ENCODE data around the gene OSTN.

OSTN gene

DNA sequence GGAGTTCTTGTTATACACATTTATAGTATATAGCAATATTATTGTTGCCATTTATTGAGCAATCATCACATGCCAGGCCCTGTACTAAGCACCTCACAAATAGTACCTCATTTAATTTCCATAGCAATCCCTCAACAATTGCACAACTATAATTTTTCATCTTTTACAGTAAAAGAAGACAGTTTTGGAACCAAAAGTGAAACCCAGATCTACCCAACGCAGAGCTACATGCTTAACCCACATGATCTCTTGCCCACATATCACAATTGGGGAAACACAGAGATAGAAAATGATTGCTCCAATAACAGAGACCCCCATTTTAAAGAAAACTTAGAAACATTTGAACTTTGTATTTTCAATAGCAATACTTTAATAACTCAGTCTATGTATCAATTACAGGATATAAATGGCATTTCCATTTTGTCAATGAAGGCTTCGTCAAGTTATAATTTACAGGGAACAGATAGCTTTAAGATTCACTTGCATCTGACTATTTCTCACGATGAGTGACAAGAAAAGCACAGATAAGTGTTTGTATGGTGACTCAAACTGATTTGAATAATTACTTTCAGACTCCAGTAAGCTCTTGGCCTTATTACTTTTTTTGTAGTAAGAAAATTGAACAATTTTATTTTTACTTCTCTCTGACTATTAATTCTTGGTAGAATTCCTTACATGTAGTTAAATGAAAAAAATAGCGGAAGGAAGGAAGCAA is 91.4 kb downstream of the OSTN start:
- H3K36me3 ChIP-seq (ENCODE audit: insufficient read depth, low read length) = no peaks in the 10 kb centered on the region
- H2AFZ ChIP-seq (ENCODE audit: low read depth, low read length) = no peak overlapping the region
- H3K4me1 ChIP-seq (ENCODE audit: insufficient read depth, low read length) = no peaks in the 10 kb centered on the region
- no peak overlapping the region for H3K4me3 ChIP-seq (ENCODE audit: low read length)
- no peaks in the 10 kb centered on the region for H3K9me3 ChIP-seq (ENCODE audit: low read length)
- H3K27me3 ChIP-seq (ENCODE audit: insufficient read depth, low read length) = no peaks in the 10 kb centered on the region

DNA sequence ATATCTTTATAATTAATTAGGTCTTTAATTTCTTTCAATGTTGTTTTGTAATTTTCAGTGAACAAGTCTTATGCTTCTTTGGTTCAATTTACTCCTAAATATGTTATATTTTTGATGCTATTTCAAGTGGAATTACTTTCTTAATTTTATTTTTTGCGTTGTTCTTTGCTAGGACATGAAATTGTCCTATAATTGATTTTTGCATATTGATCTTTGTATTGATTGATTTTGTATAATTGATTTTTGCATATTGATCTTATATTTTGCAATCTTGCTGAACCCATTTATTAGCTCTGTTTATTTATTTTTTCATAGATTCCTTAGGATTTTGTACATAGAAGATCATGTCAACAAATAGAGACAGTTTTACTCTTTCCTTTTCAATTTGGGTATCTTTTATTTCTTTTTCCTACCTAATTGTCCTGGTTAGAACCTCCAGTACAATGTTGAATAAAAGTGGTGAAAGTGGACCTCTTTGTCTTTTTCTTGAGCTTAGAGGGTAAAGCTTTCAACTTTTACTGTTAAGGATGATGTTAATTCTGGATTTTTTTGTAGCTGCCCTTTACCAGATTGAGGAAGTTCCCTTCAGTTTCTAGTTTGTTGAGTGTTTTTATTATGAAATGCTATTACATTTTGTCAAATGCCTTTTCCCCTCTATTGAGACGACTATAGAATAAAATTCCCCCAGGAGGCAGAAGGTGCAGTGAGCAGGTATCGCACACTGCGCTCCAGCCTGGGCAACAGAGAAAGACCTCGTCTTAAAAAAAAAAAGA is 93.4 kb downstream of the OSTN start:
- Histone ChIP-seq H3K4me1 (ENCODE audit: insufficient read depth, low read length) (no peaks in the 10 kb centered on the region), H3K9me3 (ENCODE audit: low read length) (no peaks in the 10 kb centered on the region), H3K4me3 (ENCODE audit: low read length) (no peak overlapping the region), H3K36me3 (ENCODE audit: insufficient read depth, low read length) (no peaks in the 10 kb centered on the region), H3K27me3 (ENCODE audit: insufficient read depth, low read length) (no peaks in the 10 kb centered on the region), H2AFZ (ENCODE audit: low read depth, low read length) (no peak overlapping the region)

DNA sequence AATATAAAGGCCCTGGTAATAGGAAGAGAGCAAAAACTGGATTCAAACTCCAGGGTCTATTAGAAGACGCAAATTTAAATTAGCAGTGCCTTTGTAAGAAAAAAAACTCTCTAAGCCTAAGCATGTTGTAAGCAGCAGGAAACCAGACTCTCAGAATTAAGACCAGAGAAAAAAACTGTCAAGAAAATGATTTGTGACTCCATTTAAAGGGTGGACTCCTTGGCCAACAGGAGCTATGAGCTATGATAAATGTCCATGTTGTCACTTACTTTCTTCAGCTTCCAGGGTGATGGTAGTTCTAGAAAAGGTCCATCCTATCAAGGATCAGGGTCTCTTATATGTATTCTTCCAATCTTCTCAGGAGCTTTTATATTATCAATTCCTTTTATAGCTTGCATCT is 95.2 kb downstream of the OSTN start:
- Histone ChIP-seq H3K9me3 (ENCODE audit: low read length) (no peaks in the 10 kb centered on the region), H3K4me1 (ENCODE audit: insufficient read depth, low read length) (no peaks in the 10 kb centered on the region), H3K4me3 (ENCODE audit: low read length) (no peak overlapping the region)

DNA sequence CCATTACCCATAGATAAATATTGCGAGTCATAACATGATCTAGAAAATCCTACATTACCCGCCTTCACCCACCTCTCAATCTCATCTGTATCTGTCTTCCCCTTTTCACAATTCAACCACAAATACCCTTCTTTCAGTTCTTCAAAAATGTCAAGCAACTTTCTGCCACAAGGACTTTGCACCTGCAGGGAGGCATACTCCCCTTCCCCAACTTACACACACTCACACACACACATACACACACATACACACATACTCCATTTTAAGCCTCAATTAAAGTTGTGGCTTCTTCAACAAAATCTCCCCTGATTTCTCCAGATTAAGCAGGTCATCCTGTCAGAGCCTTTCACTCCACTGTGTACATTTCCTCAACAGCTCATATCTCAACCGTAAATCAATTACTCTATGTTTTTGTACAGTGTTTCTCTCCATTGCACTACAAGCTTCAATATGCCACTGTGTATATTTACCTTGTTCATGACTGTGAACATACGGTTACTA is 97.0 kb downstream of the OSTN start:
- no peaks in the 10 kb centered on the region for H3K27me3 ChIP-seq (ENCODE audit: insufficient read depth, low read length)

More for the DNA sequence above, 95.2 kb downstream of the OSTN start:
- Histone ChIP-seq H3K36me3 (ENCODE audit: insufficient read depth, low read length) (no peaks in the 10 kb centered on the region), H2AFZ (ENCODE audit: low read depth, low read length) (no peak overlapping the region), H3K27me3 (ENCODE audit: insufficient read depth, low read length) (no peaks in the 10 kb centered on the region)

DNA sequence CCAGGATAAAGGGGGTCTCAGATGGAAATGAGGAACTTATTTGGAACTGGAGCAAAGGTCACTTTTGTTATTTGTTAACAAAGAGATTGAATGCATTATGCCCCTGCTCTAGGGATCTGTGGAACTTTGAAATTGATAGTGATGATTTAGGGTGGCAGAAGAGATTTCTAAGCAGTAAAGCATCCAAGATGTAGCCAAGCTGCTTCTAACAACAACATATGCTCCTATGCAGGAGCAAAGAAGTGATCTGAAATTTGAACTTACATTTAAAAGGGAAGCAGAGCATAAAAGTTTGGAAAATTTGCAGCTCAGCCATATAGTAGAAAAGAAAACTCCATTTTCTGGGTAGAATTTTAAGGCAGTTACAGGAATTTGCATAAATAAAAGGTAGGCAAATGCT is 99.8 kb downstream of the OSTN start:
- Histone ChIP-seq H3K4me3 (ENCODE audit: low read length) (no peak overlapping the region), H3K27me3 (ENCODE audit: insufficient read depth, low read length) (no peaks in the 10 kb centered on the region), H3K9me3 (ENCODE audit: low read length) (no peaks in the 10 kb centered on the region), H3K4me1 (ENCODE audit: insufficient read depth, low read length) (peaks cover 11% of the 10 kb centered on the region), H2AFZ (ENCODE audit: low read depth, low read length) (no peak overlapping the region), H3K36me3 (ENCODE audit: insufficient read depth, low read length) (no peaks in the 10 kb centered on the region)

More for the DNA sequence above, 97.0 kb downstream of the OSTN start:
- Histone ChIP-seq H2AFZ (ENCODE audit: low read depth, low read length) (no peak overlapping the region), H3K4me3 (ENCODE audit: low read length) (no peak overlapping the region), H3K4me1 (ENCODE audit: insufficient read depth, low read length) (no peaks in the 10 kb centered on the region), H3K36me3 (ENCODE audit: insufficient read depth, low read length) (no peaks in the 10 kb centered on the region), H3K9me3 (ENCODE audit: low read length) (no peaks in the 10 kb centered on the region)

DNA sequence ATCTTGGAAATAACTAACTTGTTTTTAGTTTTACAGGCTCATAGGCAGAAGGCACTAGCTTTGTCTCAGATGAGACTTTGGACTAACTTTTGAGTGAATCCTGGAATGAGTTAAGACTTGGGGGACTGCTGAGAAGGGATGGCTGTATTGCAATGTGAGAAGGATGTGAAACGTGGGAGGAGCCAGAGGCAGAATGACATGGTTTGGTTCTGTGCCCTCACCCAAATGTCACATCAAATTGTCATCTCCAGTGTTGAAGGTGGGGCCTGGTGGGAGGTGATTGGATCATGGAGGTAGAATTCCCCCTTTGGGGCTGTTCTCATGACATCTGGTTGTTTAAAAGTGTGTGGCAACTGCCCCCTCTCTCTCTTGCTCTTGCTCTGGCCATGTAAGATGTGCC is 101.4 kb downstream of the OSTN start:
- no peak overlapping the region for H2AFZ ChIP-seq (ENCODE audit: low read depth, low read length)
- no peak overlapping the region for H3K4me3 ChIP-seq (ENCODE audit: low read length)
- no peaks in the 10 kb centered on the region for H3K36me3 ChIP-seq (ENCODE audit: insufficient read depth, low read length)
- H3K9me3 ChIP-seq (ENCODE audit: low read length) = no peaks in the 10 kb centered on the region
- peaks cover 11% of the 10 kb centered on the region for H3K4me1 ChIP-seq (ENCODE audit: insufficient read depth, low read length)
- H3K27me3 ChIP-seq (ENCODE audit: insufficient read depth, low read length) = no peaks in the 10 kb centered on the region

DNA sequence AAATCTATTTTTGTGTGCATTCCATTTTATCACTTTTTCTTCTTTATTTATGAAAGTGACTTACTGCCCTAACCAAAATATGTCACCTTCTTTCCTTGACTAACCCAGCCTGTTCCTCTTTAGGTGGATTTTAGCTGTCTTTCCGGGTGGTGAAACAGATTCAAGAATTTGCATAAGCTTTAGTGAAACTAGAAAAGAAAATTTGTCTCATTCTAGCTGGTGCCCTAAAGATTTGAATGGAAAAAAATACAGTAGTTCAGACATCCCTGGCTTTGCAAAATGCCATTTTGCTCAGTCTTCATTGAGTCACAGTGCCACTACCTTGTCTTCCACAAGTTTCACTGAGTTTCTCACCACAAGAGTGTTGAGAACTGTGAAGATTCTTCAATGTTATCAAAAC is 102.0 kb downstream of the OSTN start:
- H3K36me3 ChIP-seq (ENCODE audit: insufficient read depth, low read length) = no peaks in the 10 kb centered on the region
- no peak overlapping the region for H3K4me3 ChIP-seq (ENCODE audit: low read length)
- peaks cover 11% of the 10 kb centered on the region for H3K4me1 ChIP-seq (ENCODE audit: insufficient read depth, low read length)
- no peaks in the 10 kb centered on the region for H3K27me3 ChIP-seq (ENCODE audit: insufficient read depth, low read length)
- H2AFZ ChIP-seq (ENCODE audit: low read depth, low read length) = no peak overlapping the region
- no peaks in the 10 kb centered on the region for H3K9me3 ChIP-seq (ENCODE audit: low read length)

DNA sequence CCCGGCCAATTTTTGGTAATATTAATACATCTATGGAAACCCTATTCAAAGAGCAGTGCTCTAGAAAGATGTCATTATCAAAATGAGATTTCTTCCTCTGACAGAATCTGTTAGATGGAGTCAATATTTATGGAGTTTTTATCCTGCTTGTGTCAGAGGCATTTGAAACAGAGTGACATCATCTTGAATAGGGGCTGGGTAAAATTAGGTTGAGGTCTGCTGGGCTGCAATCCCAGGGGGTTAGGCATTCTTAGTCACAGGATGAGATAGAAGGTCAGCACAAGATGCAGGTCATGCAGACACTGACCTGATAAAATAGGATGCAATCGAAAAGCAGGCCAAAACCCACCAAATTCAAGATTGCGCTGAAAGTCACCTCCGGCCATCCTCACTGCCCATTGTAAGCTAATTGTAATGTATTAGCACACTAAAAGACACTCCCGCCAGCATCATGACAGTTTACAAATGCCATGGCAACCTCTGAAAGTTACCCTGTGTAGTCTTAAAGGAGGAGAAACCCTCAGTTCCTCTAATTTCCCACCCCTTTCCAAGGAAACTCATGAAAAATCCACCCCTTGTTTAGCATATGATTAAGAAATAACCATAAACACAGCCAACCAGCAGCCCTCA is 102.9 kb downstream of the OSTN start:
- no peaks in the 10 kb centered on the region for H3K27me3 ChIP-seq (ENCODE audit: insufficient read depth, low read length)
- no peaks in the 10 kb centered on the region for H3K9me3 ChIP-seq (ENCODE audit: low read length)
- no peak overlapping the region for H2AFZ ChIP-seq (ENCODE audit: low read depth, low read length)
- H3K36me3 ChIP-seq (ENCODE audit: insufficient read depth, low read length) = no peaks in the 10 kb centered on the region
- peaks cover 11% of the 10 kb centered on the region for H3K4me1 ChIP-seq (ENCODE audit: insufficient read depth, low read length)
- H3K4me3 ChIP-seq (ENCODE audit: low read length) = no peak overlapping the region

DNA sequence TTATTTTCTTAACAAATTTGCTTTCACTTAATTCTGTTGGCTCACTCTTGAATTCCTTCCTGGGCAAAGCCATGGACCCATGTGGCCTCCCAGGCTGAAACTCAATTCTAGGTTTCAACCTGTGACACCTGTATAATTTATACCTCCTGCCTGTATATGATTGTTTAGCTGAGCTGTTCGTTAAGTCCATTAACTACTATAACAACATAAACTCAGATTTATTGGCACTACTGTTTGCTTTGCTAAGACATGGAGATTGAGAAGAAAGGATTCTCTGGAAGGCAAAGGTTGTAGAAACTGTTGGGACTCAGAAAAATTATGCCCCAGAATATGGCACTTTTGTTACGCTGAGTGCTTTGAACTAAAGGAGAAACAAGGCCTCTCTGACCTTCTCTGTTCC is 103.4 kb downstream of the OSTN start:
- Histone ChIP-seq H2AFZ (ENCODE audit: low read depth, low read length) (no peak overlapping the region), H3K9me3 (ENCODE audit: low read length) (no peaks in the 10 kb centered on the region), H3K27me3 (ENCODE audit: insufficient read depth, low read length) (no peaks in the 10 kb centered on the region), H3K36me3 (ENCODE audit: insufficient read depth, low read length) (no peaks in the 10 kb centered on the region), H3K4me3 (ENCODE audit: low read length) (no peak overlapping the region), H3K4me1 (ENCODE audit: insufficient read depth, low read length) (peaks cover 11% of the 10 kb centered on the region)

DNA sequence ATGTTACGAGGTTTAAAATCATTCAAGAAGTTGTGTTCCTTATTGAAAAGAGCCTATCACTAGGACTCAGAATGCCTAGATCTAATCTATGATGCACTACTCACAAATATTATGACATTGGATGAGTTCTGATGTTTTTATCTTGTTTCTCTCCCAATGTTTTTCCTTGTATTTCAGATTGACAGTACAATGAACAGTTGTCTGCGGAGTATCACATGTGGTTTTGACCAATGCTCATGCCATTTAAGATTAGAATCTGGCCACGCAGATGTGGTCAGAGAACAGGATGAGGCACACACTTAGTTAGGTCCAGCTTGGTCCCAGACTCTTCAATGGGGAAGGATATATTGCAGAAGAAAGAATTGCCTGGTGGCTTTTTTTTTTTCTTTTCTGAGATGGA is 104.6 kb downstream of the OSTN start:
- Histone ChIP-seq H3K4me3 (ENCODE audit: low read length) (no peak overlapping the region), H3K27me3 (ENCODE audit: insufficient read depth, low read length) (no peaks in the 10 kb centered on the region), H2AFZ (ENCODE audit: low read depth, low read length) (no peak overlapping the region), H3K9me3 (ENCODE audit: low read length) (no peaks in the 10 kb centered on the region), H3K4me1 (ENCODE audit: insufficient read depth, low read length) (peaks cover 11% of the 10 kb centered on the region), H3K36me3 (ENCODE audit: insufficient read depth, low read length) (no peaks in the 10 kb centered on the region)

DNA sequence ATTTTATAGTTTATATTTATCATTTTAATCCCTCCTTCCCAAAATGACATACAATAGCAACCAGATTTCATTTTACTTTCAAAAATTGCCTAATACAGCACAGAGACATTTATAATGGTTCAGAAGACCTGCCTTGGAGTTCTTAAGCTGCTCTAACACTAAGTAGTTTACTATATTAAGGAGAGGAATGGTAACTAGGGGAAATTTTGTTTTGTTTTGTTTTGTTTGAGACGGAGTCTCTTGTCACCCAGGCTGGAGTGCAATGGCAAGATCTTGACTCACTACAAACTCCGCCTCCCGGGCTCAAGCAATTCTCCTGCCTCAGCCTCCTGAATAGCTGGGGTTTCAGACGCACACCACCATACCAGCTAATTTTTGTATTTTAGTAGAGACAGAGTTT is 107.4 kb downstream of the OSTN start:
- H3K36me3 ChIP-seq (ENCODE audit: insufficient read depth, low read length) = no peaks in the 10 kb centered on the region
- peaks cover 11% of the 10 kb centered on the region for H3K4me1 ChIP-seq (ENCODE audit: insufficient read depth, low read length)
- H2AFZ ChIP-seq (ENCODE audit: low read depth, low read length) = no peak overlapping the region
- H3K9me3 ChIP-seq (ENCODE audit: low read length) = no peaks in the 10 kb centered on the region
- H3K4me3 ChIP-seq (ENCODE audit: low read length) = no peak overlapping the region
- H3K27me3 ChIP-seq (ENCODE audit: insufficient read depth, low read length) = no peaks in the 10 kb centered on the region

DNA sequence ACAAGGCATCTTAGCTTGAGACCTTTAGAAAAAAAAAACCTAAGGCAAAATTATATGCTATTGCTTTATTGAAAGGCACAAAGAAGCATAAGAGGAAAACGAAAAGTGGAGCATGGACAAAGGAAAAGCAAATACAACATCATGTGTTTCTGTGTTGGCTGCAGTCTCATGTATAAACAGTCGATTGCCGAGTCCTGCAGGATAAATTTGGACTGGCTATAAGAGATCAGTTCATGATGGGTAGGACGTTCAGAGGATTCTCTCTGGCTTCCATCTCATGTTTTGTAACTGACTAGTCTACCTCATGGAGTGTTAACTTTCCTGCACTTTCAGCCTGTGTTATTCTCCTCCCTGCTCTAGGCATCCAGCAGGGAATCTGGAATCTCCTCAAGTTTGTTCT is 108.3 kb downstream of the OSTN start:
- Histone ChIP-seq H3K4me1 (ENCODE audit: insufficient read depth, low read length) (peaks cover 5% of the 10 kb centered on the region), H2AFZ (ENCODE audit: low read depth, low read length) (no peak overlapping the region), H3K36me3 (ENCODE audit: insufficient read depth, low read length) (no peaks in the 10 kb centered on the region), H3K9me3 (ENCODE audit: low read length) (no peaks in the 10 kb centered on the region), H3K27me3 (ENCODE audit: insufficient read depth, low read length) (no peaks in the 10 kb centered on the region), H3K4me3 (ENCODE audit: low read length) (no peak overlapping the region)

DNA sequence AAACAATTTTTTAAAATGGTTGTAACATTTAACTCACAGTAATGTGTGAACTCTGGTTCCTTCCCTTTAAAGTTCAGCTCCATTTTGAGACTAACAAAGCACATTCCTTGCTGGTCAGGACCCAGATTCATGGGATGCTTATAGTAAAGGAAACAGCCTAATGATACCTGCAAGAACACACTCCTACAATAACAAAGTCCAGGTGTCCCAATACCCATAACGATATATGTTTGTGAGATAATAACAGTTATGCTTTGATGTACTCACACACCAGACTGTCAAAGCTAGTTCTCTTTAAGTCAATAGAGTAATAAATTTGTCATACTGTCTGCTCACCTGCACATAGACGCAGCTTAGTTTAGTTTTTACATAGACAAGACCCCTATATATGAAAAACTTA is 114.3 kb downstream of the OSTN start:
- Histone ChIP-seq H3K4me3 (ENCODE audit: low read length) (no peak overlapping the region), H2AFZ (ENCODE audit: low read depth, low read length) (no peak overlapping the region), H3K4me1 (ENCODE audit: insufficient read depth, low read length) (no peaks in the 10 kb centered on the region), H3K36me3 (ENCODE audit: insufficient read depth, low read length) (no peaks in the 10 kb centered on the region), H3K27me3 (ENCODE audit: insufficient read depth, low read length) (no peaks in the 10 kb centered on the region), H3K9me3 (ENCODE audit: low read length) (no peaks in the 10 kb centered on the region)
